SHP77 treated with DMSO at 0.1 percent for 48 hours (cell line): ENCODE measurements around the gene LY6G5B.
"Not testable (repeated sequence)": the region's sequence is repeated elsewhere in the genome, so short reads cannot be mapped to it uniquely, and the experiment has no call there.

Experiments used
- DNase-seq: peaks from one replicate; lab custom pipeline; 2025; lab: John Stamatoyannopoulos, UW

Gene LY6G5B

DNA sequence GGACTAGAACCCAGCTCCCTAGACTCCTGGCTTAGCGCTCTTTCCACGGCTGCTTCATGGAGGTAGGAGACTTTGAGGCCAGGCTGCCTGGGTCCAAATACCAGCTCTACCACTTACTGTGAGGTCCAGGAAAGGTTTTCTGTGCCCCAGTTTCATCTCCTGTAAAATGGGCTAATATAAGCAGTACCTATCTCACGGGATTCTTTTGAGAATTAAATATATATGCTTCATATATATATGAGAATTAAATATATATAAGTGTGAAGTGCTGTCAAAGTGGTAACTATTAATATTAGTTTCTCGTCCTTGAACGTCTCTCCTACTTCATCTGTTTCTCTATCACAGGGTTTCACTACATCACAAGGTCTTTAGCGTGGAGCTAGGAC is 21.3 kb downstream of the LY6G5B start:
- no peak for DNase-seq

DNA sequence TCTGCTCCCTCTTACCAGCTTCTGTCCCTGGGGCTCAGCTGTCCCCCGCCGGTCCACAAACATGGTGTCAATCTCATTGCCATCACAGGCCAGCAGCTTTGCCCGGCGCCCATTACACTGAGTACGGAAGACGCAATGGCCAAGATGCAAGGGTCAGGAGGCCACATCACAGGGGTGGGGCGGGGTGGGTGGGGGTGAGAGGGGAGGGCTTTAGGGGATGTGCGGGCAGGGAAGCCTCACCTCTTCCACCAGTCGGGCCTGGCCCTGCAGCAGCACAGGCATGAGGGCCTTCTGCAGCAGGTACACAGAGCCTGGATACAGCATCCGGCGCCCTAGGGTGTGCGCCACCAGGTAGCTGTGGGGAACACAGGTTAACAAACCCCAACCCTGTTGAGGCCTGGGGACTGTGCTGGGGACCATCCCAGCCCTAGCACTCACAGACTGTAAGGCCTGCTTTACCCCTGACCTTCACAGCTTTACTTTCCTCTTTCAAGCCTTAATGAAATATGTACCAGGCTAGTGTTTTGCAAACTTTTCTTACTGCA is 21.9 kb downstream of the LY6G5B start:
- no peak for DNase-seq

DNA sequence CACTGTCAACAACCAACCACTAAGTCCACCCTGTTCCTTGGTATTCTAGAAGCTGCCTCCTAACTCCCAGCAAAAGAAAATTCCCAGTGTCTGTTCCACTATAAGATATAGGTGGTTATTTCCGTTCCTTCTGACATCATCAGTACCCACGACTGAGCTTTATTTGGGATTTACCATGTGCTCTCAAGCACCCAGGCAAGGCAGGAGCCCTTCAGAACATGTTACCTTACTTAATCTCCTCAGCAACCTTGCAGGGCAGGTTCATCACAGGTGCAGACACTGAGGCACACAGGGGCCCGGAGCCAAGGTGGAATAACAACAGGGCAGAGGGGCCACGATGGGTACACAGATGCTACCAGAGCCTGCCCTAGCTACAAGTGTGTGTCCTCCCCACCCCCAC is 22.6 kb downstream of the LY6G5B start:
- DNase-seq: no peak

DNA sequence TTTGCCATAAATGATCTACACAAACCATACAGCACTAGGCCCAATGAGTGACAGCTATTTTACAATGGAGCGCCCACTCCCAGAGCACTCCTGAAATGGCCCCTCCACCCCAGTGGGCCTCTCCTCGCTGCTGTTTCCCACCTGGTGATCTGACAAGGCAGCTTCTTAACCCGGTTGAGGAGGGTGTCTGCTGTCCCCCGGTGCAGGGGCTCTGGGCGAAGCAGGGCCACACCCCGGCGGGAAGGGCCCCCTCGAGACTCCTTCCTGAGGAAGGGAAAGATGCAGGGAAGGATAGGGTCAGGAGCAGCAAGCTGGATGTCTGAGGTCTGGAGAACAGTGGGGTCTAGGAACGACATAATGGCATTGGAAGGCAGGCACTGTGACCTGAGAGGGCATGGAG is 23.1 kb downstream of the LY6G5B start:
- no peak for DNase-seq

DNA sequence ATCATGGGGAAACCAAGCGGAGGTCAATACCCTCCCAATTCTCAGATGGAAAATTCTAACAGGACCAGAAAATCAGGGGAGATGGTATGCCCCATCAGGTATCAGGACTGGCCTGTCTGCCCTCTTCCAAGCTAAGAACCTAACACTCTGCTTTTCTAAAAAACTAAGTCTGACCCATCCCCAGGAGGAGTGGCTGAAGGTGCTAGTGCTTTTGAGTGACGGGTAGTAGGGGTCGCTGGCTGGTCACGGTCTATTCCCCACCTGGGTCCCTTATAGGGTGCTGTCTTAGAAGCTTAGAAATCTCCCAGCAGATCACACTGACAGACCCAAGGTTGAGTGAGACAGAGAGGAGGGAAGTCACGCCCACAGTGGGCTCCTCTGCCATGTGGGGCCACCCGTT is 23.8 kb downstream of the LY6G5B start:
- no peak for DNase-seq

DNA sequence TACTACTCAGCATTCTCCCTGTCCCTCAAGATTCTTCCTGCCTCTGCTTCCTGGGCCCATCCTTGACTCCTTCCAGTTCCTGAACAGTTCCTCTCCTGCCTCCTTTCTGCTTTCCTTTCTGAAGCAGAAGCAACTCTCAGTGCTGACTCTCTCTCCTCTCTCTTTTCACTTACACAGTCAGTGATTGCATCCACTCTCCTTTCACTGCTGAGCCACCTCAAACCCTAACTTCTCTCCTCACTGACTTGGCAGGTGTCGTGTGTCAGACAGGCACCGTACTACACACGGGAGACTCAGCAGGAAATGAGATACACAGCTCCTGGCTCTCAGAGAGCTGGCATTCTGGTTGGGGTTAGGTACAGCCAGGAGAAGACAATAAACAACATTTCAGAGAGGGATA is 27.8 kb downstream of the LY6G5B start:
- no peak for DNase-seq

DNA sequence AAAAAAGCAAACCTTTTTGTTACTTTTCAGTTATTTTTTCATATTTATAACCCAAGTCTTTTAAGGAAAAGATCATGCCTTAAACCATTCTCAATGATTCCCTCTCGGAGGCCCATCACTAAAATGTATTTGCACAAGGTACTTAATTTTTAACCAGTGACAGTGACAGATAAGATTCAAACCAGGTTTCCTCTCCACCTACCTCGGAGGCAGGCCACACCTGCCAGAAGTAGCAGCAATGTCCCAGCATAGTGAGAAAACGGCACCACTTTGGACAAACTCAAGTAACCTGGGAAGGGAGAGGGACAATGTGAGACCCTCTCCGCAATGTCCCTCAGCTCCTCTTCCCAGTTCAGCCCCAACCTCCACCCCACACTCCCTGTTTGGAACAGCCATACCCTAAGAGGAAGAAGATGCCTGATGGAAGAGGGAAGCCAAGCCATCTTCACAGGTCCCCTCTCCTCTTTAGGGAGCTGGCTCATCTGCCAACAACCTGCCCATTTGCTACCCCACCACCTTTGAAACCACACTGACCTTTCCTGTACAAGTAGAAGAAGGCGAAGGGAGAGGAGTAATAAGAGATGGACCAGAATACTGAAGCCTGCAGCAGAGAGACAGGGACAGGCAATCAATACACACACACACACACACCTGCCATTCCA is 31.1 kb downstream of the LY6G5B start:
- no peak for DNase-seq

DNA sequence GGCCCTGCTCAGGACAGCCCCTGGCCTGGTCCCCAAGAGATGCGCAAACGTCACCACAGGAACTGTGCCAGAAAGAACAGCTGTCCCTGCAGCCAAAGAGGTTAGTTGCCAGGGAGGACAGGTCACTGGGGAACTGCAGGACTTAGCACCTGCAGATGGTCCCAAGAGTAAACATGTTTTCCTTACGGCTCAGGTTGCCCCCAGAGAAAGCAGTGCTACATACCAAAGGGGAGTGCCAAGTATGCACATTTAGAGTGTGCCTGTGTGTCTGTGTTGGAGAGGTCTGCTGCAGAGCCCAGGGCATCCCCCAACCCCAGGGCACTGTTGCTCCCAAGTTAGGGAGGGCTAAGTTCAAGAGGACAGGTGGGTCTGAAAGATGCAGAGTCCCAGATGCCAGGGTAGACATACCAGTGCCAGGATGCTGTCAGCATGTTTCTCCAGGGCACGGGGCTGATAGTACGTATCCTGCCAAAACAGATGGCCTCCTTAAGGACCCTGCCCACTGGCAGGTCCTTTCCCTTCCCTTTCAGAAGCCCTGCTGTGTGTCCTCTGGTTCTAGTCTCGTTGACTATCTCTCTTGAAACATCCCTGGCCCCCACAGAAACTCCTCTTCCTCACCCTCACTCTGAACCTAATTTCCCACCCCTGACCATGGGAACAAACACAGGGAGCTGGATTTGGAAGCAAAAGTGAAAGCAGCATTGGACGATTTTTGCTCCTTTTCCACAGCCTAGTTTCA is 32.1 kb downstream of the LY6G5B start:
- peak; percentile 58 for DNase-seq

DNA sequence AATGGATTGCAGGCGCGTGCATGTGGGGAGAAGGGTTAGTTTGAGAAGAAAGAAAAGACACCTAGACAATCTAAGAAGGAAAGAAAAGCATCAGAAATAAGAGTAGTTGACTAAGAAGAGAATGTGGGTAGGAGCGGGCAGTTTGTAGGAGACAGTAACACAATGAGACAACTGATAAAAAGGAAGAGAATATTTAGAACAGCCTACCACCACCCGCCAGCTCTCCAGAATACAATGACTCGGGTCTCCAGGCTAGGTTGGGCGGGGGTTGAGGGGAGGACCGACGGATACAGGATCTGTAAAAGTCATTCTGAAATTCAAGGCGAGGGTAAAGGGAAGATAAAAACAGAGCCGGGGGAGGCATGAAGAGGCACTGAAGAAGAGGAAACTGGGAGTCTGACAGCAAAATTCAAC is 32.6 kb downstream of the LY6G5B start:
- DNase-seq: no peak

DNA sequence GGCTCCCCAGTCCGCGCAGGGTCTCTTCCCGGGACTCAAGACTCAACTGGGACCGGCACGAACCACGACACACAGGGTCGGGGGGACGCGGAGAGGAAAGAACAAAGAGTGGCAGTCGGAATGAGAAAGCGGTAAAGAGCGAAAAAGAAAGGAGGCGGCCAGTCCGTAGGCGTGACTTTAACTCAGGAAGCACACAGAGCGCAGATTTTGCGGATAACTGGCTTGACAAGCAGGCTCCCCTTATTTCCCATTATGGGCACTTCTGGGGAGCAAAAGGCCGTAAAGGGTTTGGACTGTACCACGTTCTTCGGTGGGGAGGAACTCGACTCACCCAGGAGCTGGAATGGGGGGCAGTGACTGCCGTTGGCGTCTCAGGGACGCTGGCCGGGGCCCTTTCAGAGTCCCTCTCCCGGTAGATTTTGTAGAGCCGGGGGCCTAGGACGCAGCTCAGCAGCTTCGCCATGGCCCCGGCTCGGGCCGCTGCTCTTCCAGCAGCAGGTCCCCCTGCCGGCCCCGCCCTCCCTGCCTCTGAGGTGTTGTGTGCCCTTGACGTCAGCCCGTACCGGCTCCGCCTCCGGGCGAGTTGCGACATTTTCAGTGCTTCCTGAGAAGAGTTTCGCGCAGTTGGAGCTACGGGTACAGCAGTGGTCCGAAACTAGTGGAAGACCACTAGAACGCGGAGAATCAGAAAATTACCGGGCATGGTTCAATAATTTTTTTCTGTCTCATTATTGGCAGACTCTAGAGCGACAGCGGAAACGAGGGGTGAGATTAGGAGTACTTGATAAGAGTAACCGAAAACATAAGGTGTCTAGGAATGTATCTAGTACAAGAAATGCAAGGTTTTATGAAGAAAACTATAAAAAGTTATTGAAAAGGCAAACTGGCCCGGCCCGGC is 33.3 kb downstream of the LY6G5B start, which contains the start of gene ABHD16A:
Gene ABHD16A (minus strand): TSS at position 506 of the 898 bp plus-strand sequence. CDS start 43 bp downstream, at position 463.
- DNase-seq: peak; percentile 94

DNA sequence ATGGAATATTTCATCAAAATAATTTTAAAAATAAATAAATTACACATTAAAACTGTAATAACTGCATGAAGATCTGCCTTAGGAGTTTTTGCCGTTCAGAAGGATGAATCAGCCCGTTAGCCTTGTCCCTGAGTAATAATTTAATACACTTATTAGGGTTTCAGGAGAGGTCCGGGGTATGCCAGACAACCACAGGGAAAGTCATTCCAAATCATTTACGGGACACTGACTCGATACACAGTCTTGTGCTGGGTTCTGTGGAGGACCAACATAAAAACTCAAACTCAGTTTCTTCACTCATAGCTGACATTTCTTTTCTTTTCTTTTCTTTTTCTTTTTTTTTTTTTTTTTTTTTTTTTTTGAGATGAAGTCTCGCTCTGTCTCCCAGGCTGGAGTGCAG is 36.2 kb downstream of the LY6G5B start:
- DNase-seq: no peak

DNA sequence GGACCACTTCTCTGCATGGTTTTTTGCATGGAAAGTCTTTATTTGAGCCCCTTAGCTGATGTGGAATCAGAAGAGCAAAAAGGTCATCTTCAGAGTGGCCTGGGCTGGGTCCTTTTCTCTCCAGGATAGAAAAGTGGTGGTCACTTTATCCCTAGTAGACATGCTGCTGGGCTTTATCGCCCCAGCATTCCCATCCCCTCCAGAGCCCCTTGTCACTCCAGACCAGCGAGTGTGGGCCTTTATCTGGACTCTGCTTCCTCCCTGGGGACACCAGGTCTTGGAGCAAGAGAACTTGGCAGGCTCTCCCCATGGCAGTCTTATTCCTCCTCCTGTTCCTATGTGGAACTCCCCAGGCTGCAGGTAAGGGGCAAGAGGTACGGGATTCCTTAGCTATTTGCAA is 36.8 kb downstream of the LY6G5B start, which contains the start of gene LY6G6F:
Gene LY6G6F (plus strand): TSS at position 268 of the 400 bp plus-strand sequence. CDS start 41 bp downstream, at position 309.
- DNase-seq: no peak

DNA sequence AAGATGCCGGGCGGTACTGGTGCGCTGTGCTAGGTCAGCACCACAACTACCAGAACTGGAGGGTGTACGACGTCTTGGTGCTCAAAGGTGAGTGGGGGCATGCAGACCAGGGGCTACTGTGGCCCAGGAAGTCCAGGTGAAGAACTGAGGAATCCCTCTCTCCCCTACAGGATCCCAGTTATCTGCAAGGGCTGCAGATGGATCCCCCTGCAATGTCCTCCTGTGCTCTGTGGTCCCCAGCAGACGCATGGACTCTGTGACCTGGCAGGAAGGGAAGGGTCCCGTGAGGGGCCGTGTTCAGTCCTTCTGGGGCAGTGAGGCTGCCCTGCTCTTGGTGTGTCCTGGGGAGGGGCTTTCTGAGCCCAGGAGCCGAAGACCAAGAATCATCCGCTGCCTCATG is 37.9 kb downstream of the LY6G5B start:
- no peak for DNase-seq

DNA sequence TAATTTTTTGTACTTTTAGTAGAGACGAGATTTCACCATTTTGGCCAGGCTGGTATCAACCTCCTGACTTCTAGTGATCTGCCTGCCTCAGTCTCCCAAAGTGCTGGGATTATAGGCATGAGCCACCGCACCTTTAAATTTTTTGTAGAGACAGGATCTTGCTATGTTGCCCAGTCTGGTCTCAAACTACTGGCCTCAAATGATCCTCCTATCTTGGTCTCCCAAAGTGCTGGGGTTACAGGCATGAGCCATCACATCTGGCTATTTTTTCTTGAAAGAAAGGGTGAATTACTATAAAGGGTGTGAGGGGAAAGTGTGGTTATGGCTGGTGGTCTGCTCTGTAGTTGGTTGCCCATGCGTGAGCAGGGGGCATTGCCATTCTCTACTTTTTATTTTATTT is 38.4 kb downstream of the LY6G5B start:
- no peak for DNase-seq

DNA sequence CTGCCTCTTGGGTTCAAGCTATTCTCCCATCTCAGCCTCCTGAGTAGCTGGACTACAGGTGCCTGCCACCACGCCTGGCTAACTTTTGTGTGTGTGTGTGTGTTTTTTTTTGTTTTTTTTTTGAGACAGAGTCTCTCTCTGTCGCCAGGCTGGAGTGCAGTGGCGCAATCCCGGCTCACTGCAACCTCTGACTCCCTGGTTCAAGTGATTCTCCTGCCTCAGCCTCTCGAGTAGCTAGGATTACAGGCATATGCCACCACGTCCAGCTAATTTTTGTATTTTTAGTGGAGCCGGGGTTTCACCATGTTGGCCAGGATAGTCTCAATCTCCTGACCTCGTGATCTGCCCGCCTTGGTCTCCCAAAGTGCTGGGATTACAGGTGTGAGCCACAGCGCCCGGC is 39.4 kb downstream of the LY6G5B start:
- DNase-seq: not testable (repeated sequence)

DNA sequence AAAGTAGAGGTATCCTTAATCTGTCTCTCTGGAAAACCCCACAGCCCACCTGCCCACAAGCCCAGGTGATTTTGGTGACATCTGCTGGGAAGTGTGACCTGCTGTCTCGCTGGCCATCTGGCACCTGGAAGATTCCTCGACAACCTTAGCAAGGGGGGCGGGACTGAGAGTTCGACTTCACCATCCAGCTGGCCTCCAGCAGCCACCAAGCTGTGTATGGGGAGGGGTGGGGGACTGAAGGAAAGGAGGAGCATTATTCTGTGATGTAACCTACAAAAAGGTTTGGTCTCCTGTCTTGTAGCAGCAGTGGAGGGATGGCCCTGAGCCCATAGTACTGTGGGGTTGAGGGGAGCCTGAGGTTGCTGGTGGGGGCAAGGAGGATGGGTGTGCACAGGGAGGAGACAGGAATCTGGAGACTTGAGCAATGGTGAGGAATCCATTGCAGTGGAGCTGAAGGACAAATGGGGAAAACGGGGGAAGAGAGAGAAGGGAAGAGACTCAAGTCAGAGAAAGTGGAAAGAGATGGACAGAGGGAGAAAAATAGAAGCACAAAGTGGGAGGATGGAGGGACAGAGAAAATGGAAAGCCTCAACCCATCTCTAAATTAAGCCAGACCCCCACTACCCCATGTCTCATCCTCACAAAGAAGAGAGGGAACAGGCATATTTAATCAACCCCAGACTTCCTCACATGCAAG is 40.9 kb downstream of the LY6G5B start:
- no peak for DNase-seq

DNA sequence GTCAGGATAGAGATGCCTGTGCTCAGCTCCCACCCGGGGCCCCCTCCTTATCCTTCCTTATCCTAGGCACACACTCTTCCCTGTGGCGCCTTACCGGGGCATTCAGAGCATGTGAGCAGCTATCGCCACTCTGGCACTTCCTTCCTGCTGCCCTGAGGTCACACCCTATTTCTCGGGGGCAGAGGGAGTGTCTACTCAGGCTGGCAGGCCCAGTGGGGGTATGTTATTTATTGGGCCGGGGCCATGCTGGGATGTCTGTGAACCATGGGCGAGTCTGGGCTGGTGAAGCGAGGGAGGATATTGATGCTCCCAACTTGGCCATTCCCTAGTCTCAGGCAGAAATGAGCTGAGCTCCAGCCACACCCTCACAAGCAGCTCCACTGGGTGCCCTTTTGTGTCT is 41.5 kb downstream of the LY6G5B start:
- DNase-seq: no peak

DNA sequence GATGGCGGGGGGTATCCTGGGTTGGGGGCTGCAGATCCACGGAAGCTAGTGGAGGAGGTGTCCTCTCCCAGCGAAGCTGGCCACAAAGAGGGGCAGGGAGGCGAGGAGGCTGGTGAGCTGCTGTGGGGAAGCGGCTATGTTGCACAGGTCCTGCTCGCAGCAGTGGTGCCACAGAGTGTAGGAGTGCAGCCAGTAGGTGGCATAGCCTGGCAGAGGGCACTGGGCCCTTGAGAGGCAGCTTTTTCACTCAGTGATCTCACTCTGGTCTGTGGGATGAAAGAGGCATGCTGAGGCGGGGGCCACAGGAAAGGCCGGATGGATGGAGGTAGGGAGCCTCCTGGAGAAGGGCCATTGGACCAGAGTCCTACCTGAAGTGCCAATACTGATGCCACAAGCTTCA is 42.5 kb downstream of the LY6G5B start:
- DNase-seq: no peak

DNA sequence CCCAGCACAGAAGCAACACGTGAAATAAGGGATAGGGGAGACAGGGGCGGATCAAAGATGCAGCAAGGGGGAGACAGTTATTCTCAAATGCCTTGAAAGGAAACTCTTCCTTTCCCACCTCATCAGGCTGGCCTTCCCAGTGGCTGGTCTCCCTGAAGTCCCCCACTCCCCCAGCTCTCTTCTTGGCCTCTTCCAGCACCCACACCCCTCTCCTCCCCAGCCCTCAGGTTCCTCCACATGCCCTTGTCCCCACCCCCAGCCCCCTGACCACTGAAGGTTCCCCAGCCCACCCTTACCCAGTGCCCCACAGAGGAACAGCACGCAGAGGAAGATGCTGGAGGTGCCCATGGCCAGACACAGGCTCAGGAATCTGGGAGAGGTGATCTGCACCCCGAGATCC is 43.7 kb downstream of the LY6G5B start:
- DNase-seq: no peak

DNA sequence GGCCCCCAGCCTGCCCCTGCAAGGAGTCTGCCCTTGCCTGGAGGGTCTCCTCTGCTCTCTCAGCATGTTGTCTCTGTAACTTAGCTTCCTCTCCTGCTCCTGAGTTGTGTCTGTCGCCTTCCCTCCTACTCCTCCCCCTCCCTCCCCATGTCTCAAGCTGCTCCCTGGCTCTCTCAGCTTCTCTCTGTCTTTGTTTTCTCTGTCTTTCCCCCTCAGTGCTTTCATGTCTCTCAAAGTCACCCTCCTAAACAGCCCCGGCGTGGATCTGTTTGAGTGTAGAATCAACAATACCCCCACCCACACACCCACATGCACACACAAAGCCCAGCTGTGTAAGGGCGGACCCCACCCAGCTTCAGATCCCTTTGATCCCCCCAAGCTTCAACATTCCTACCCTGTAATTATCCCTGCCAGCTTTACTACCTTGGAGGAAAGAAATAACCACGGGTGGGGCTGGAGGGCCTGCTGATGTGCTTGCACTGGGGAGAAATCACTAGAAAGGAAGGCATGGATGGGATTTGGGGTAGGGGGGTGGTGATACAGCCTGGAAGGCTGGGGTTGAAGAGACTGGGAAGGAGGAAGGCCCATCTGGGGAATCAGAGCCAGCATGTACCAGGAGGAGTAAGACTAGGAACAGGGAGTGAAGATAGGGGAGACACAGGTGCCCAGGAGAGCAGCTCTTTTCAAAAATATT is 44.4 kb downstream of the LY6G5B start:
- no peak for DNase-seq
